HG03457 (cell line): ENCODE measurements around the gene BRWD1.
"Not testable (repeated sequence)": the region's sequence is repeated elsewhere in the genome, so short reads cannot be mapped to it uniquely, and the experiment has no call there.

ENCODE experiments used
- ATAC-seq: cut with Tn5 transposase; IDR thresholded peaks from one replicate; pipeline ENCODE4 v1.9.1; 2021; ENCODE audit warnings: moderate number of reproducible peaks; ENCODE audit not compliant: unreplicated experiment

The BRWD1 gene

GRCh38 chr21:39288987-39289386 is 24.4 kb downstream of the BRWD1 start:
- ATAC-seq, result no peak

GRCh38 chr21:39282911-39283310 is 30.5 kb downstream of the BRWD1 start:
- ATAC-seq, result no peak

GRCh38 chr21:39281853-39282252 is 31.6 kb downstream of the BRWD1 start:
- ATAC-seq, result no peak

GRCh38 chr21:39281207-39281606 is 32.2 kb downstream of the BRWD1 start:
- no peak for ATAC-seq

GRCh38 chr21:39269620-39270019 is 43.8 kb downstream of the BRWD1 start:
- no peak for ATAC-seq

GRCh38 chr21:39265603-39266002 is 47.8 kb downstream of the BRWD1 start:
- ATAC-seq, result no peak

GRCh38 chr21:39263372-39263771 is 50.1 kb downstream of the BRWD1 start:
- no peak for ATAC-seq

- ATAC-seq, result no peak
Measured at GRCh38 chr21:39258207-39258606, 55.2 kb downstream of the BRWD1 start.

- no peak for ATAC-seq
Measured at GRCh38 chr21:39251326-39251725, 62.1 kb downstream of the BRWD1 start.

GRCh38 chr21:39238275-39238674 is 75.2 kb downstream of the BRWD1 start:
- ATAC-seq, result no peak

GRCh38 chr21:39232861-39233291 is 80.6 kb downstream of the BRWD1 start:
- ATAC-seq, result no peak

GRCh38 chr21:39224930-39225329 is 88.5 kb downstream of the BRWD1 start:
- ATAC-seq, result no peak

GRCh38 chr21:39221997-39222486 is 91.4 kb downstream of the BRWD1 start:
- ATAC-seq, result no peak

GRCh38 chr21:39221282-39221996 is 92.0 kb downstream of the BRWD1 start:
- no peak for ATAC-seq

GRCh38 chr21:39220875-39221274 is 92.6 kb downstream of the BRWD1 start:
- not testable (repeated sequence) for ATAC-seq

- ATAC-seq, result no peak
Measured at GRCh38 chr21:39220150-39220549, 93.3 kb downstream of the BRWD1 start.

- no peak for ATAC-seq
Measured at GRCh38 chr21:39218082-39218409, 95.4 kb downstream of the BRWD1 start.

GRCh38 chr21:39217356-39218081 is 95.9 kb downstream of the BRWD1 start:
- ATAC-seq, result no peak

GRCh38 chr21:39216290-39216689 is 97.1 kb downstream of the BRWD1 start:
- ATAC-seq, result no peak

- ATAC-seq, result no peak
Measured at GRCh38 chr21:39215078-39215477, 98.4 kb downstream of the BRWD1 start.

- ATAC-seq, result no peak
Measured at GRCh38 chr21:39209334-39209688, 104.1 kb downstream of the BRWD1 start.

GRCh38 chr21:39208624-39209333 is 104.7 kb downstream of the BRWD1 start:
- ATAC-seq, result no peak
